ENCODE measurements around the gene LNX2.

The LNX2 gene

GRCh38 chr13:27605099-27605498 is 15.2 kb downstream of the LNX2 start (continued):
- TF ChIP-seq, protein P1, sequence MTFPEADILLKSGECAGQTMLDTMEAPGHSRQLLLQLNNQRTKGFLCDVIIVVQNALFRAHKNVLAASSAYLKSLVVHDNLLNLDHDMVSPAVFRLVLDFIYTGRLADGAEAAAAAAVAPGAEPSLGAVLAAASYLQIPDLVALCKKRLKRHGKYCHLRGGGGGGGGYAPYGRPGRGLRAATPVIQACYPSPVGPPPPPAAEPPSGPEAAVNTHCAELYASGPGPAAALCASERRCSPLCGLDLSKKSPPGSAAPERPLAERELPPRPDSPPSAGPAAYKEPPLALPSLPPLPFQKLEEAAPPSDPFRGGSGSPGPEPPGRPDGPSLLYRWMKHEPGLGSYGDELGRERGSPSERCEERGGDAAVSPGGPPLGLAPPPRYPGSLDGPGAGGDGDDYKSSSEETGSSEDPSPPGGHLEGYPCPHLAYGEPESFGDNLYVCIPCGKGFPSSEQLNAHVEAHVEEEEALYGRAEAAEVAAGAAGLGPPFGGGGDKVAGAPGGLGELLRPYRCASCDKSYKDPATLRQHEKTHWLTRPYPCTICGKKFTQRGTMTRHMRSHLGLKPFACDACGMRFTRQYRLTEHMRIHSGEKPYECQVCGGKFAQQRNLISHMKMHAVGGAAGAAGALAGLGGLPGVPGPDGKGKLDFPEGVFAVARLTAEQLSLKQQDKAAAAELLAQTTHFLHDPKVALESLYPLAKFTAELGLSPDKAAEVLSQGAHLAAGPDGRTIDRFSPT (tag by site-specific recombination; IDR thresholded peaks at IDR 0.05): no peak
- TF ChIP-seq ZNF843 (tag by site-specific recombination; IDR thresholded peaks at IDR 0.05): no peak
- TF ChIP-seq ZBTB17 (tag by site-specific recombination; IDR thresholded peaks at IDR 0.05): no peak

DNA sequence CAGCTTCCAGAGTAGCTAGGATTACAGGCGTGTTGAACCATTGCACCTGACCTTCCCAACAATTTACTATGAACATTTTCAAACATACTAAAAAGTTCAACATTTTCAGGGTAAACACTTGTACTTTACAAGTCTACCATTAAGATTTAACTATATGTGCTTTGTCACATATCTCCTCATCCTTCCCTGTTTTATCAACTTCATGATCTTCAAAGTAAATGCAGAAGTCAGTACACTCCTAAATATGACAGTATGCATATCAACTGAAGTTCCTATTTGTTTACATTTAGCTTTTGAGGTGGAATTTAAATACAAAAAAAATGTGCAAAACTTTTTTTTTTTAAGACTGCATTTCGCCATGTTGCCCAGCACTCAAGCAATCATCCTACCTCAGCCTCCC is 18.5 kb downstream of the LNX2 start:
- TF ChIP-seq, protein P2, sequence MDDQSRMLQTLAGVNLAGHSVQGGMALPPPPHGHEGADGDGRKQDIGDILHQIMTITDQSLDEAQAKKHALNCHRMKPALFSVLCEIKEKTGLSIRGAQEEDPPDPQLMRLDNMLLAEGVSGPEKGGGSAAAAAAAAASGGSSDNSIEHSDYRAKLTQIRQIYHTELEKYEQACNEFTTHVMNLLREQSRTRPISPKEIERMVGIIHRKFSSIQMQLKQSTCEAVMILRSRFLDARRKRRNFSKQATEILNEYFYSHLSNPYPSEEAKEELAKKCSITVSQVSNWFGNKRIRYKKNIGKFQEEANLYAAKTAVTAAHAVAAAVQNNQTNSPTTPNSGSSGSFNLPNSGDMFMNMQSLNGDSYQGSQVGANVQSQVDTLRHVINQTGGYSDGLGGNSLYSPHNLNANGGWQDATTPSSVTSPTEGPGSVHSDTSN (CRISPR knock-in tag; IDR thresholded peaks at IDR 0.05): no peak
- TF ChIP-seq ZNF248 (tag by site-specific recombination; IDR thresholded peaks at IDR 0.05) (no peak), ZNF621 (tag by site-specific recombination; IDR thresholded peaks at IDR 0.05) (no peak), ZNF626 (tag by site-specific recombination; IDR thresholded peaks at IDR 0.05) (no peak), ZNF555 (tag by site-specific recombination; conservative IDR thresholded peaks at IDR 0.05) (no peak), ZNF501 (tag by site-specific recombination; IDR thresholded peaks at IDR 0.05) (no peak), ZBTB8A (tag by site-specific recombination; IDR thresholded peaks at IDR 0.05) (no peak), ZNF423 (tag by site-specific recombination; IDR thresholded peaks at IDR 0.05) (no peak), SETDB1 (IDR thresholded peaks at IDR 0.05; ENCODE audit: insufficient read length, low read length) (no peak), ZFP3 (tag by site-specific recombination; IDR thresholded peaks at IDR 0.05; ENCODE audit: low read depth) (no peak), KLF1 (tag by site-specific recombination; IDR thresholded peaks at IDR 0.05) (no peak), ZNF341 (tag by site-specific recombination; IDR thresholded peaks at IDR 0.05; ENCODE audit: low read depth) (no peak)
- Histone ChIP-seq H3K36me3 (ENCODE audit: control insufficient read depth in 2 of 2, insufficient read depth in 1 of 2, low read length in 2 of 2) (no peaks in the 10 kb centered on the region), H3K4me3 (ENCODE audit: low read depth, low read length) (no peak overlapping the region), H3K27ac (ENCODE audit: extremely low read depth, low read depth, low read length) (no peak overlapping the region), H3K9me3 (ENCODE audit: control insufficient read depth, insufficient read depth, low read depth, low read length) (no peaks in the 10 kb centered on the region), H3K4me1 (ENCODE audit: control insufficient read depth, insufficient read depth, low read length) (peaks cover 6% of the 10 kb centered on the region)
- POLR2A ChIA-PET: interaction anchor here (0.8 kb wide), 1 partner anchor 19 kb away, joined by 4 read pairs; the partner anchor contains the start of gene LNX2
- CTCF ChIA-PET: no interaction called here

GRCh38 chr13:27601208-27601607 is 19.1 kb downstream of the LNX2 start:
- Histone ChIP-seq H3K4me3 (ENCODE audit: low read depth, low read length) (no peak overlapping the region), H3K4me1 (ENCODE audit: control insufficient read depth, insufficient read depth, low read length) (peaks cover 4% of the 10 kb centered on the region), H3K27ac (ENCODE audit: extremely low read depth, low read depth, low read length) (no peak overlapping the region), H3K36me3 (ENCODE audit: control insufficient read depth in 2 of 2, insufficient read depth in 1 of 2, low read length in 2 of 2) (no peaks in the 10 kb centered on the region), H3K9me3 (ENCODE audit: control insufficient read depth, insufficient read depth, low read depth, low read length) (no peaks in the 10 kb centered on the region)
- POLR2A ChIA-PET: no interaction called here
- CTCF ChIA-PET: no interaction called here
- TF ChIP-seq ZNF138 (tag by site-specific recombination; IDR thresholded peaks at IDR 0.05; ENCODE audit: borderline replicate concordance) (no peak), KLF16 (tag by site-specific recombination; IDR thresholded peaks at IDR 0.05) (no peak), ZNF792 (tag by site-specific recombination; IDR thresholded peaks at IDR 0.05) (no peak), TCF7L2 (IDR thresholded peaks at IDR 0.05; ENCODE audit: borderline replicate concordance, low read depth, low read length) (no peak), ZSCAN5A (tag by site-specific recombination; IDR thresholded peaks at IDR 0.05) (no peak), ZFP41 (tag by site-specific recombination; IDR thresholded peaks at IDR 0.05; ENCODE audit: borderline replicate concordance) (no peak), ZSCAN18 (tag by site-specific recombination; IDR thresholded peaks at IDR 0.05) (no peak), ZNF18 (tag by site-specific recombination; IDR thresholded peaks at IDR 0.05) (no peak), ZNF157 (tag by site-specific recombination; IDR thresholded peaks at IDR 0.05) (no peak)
- TF ChIP-seq, protein P3, sequence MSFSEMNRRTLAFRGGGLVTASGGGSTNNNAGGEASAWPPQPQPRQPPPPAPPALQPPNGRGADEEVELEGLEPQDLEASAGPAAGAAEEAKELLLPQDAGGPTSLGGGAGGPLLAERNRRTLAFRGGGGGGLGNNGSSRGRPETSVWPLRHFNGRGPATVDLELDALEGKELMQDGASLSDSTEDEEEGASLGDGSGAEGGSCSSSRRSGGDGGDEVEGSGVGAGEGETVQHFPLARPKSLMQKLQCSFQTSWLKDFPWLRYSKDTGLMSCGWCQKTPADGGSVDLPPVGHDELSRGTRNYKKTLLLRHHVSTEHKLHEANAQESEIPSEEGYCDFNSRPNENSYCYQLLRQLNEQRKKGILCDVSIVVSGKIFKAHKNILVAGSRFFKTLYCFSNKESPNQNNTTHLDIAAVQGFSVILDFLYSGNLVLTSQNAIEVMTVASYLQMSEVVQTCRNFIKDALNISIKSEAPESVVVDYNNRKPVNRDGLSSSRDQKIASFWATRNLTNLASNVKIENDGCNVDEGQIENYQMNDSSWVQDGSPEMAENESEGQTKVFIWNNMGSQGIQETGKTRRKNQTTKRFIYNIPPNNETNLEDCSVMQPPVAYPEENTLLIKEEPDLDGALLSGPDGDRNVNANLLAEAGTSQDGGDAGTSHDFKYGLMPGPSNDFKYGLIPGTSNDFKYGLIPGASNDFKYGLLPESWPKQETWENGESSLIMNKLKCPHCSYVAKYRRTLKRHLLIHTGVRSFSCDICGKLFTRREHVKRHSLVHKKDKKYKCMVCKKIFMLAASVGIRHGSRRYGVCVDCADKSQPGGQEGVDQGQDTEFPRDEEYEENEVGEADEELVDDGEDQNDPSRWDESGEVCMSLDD (tag by site-specific recombination; IDR thresholded peaks at IDR 0.05): no peak

All from HEK293 (cell line).